Dermis blood vessel endothelial cell (primary cell): ENCODE data around the gene PPIL4. TPM values are rescaled to one million over a fixed set of nuclear protein-coding genes. Genes with fewer than 3 reads are reported as not detected.

Source experiments
- DNase-seq: peaks from one replicate; pipeline ENCODE4 v3.0.0; 2010
- total RNA-seq: library from RNA; depleted of rRNA; stranded (reverse); fragments of >200 nt; gene quantifications from 2 replicates; pipeline ENCODE4 v1.2.3, GENCODE V29; 2014

The PPIL4 gene
- 30.3 and 42.0 TPM in 2 replicates for total RNA-seq

GRCh38 chr6:149545754-149546471 lies at the start of gene PPIL4:
PPIL4 (minus strand) TSS chr6:149546043; CDS start chr6:149546005, 38 bp downstream.
- DNase-seq: peak; percentile 97

GRCh38 chr6:149593408-149593807 lies 47.6 kb upstream of the PPIL4 start:
- DNase-seq: no peak

- no peak for DNase-seq
These were observed 47.1 kb upstream of the PPIL4 start for GRCh38 chr6:149592983-149593382.

- no peak for DNase-seq
These were observed 40.3 kb upstream of the PPIL4 start for GRCh38 chr6:149586149-149586548.

- DNase-seq: no peak
These were observed 35.5 kb upstream of the PPIL4 start for GRCh38 chr6:149581349-149581748.

GRCh38 chr6:149580880-149581279 lies 35.0 kb upstream of the PPIL4 start:
- DNase-seq: no peak

GRCh38 chr6:149567945-149568585 lies 22.2 kb upstream of the PPIL4 start:
- DNase-seq: no peak

- DNase-seq: no peak
These were observed 21.3 kb upstream of the PPIL4 start for GRCh38 chr6:149567194-149567586.

GRCh38 chr6:149566410-149567193 lies 20.8 kb upstream of the PPIL4 start:
- DNase-seq: peak; percentile 63

GRCh38 chr6:149565527-149566409 lies 19.9 kb upstream of the PPIL4 start, which contains the start of gene GINM1:
GINM1 (plus strand) TSS chr6:149566375; CDS start chr6:149566415, 40 bp downstream.
- DNase-seq: peak; percentile 96

- peak; percentile 7 for DNase-seq
These were observed 18.1 kb upstream of the PPIL4 start for GRCh38 chr6:149563928-149564325.

- DNase-seq: peak; percentile 80
These were observed 17.5 kb upstream of the PPIL4 start for GRCh38 chr6:149563203-149563927.

- DNase-seq: peak; percentile 39
These were observed 14.9 kb upstream of the PPIL4 start for GRCh38 chr6:149560736-149561135.

- DNase-seq: no peak
These were observed 13.5 kb upstream of the PPIL4 start for GRCh38 chr6:149559389-149559788.

- DNase-seq: no peak
These were observed 12.2 kb upstream of the PPIL4 start for GRCh38 chr6:149558029-149558428.

- DNase-seq: no peak
These were observed 6.1 kb upstream of the PPIL4 start for GRCh38 chr6:149551920-149552319.

- DNase-seq: peak; percentile 83
These were observed 537 bp downstream of the PPIL4 start for GRCh38 chr6:149545258-149545753.

- no peak for DNase-seq
These were observed 1.1 kb downstream of the PPIL4 start for GRCh38 chr6:149544646-149545257.

GRCh38 chr6:149541139-149541538 lies 4.7 kb downstream of the PPIL4 start:
- DNase-seq: no peak

- DNase-seq: no peak
These were observed 11.1 kb downstream of the PPIL4 start for GRCh38 chr6:149534742-149535141.

- no peak for DNase-seq
These were observed 16.2 kb downstream of the PPIL4 start for GRCh38 chr6:149529650-149530049.
